ENCODE data around the gene UROS. TPM values are rescaled to one million over a fixed set of nuclear protein-coding genes. Genes with fewer than 3 reads are reported as not detected.

Gene UROS
- polyA plus RNA-seq, 1 of the 3 experiments (the other 2 are of a cell fraction), result 49.2 TPM

DNA sequence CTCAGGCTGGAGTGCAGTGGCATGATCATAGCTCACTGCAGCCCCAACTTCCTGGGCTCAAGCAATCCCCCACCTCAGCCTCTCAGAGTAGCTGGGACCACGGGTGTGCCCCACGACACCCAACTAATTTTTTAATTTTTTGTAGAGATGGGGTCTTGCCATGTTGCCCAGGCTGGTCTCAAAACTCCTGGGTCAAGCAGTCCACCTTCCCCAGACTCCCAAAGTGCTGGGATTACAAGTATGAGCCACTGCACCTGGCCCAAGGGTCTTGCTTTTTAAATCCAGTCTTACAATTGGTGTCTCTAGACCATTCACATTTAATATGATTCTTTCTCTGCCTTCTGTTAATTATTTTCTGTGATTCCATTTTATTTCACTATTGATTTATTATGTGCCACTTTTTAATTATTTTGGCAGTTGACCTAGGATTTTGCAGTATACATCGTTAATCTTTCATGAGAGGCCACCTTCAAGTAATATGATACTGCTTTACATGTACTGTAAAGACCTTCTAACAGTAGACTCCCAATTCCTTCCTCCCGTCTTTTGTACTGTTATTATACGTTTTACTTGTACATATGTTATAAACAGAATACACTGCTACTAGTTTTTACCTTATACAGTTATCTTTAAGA is 66.1 kb downstream of the UROS start:
- CTCF ChIA-PET, result no interaction called here
- H3K36me3 ChIP-seq (replicated peaks in 1 of 2; ENCODE audit: control insufficient read depth in 1 of 2, insufficient read depth in 2 of 2, low read length in 1 of 2), result peaks cover 75 to 89% of the 10 kb centered on the region in 2 experiments

More for the DNA sequence above, 66.1 kb downstream of the UROS start:
- Histone ChIP-seq H4K20me1 (ENCODE audit: insufficient read depth) (no peaks in the 10 kb centered on the region), H3K9me2 (no peaks in the 10 kb centered on the region), H3K79me2 (ENCODE audit: insufficient read depth) (no peaks in the 10 kb centered on the region; the same call in 1 of the 2 replicates), H3K9me3 (no peaks in the 10 kb centered on the region), H3F3A (replicated peaks; ENCODE audit: insufficient read depth) (no peaks in the 10 kb centered on the region), H3K4me3 (ENCODE audit: low read depth in 2 of 2, low read length in 1 of 2) (no peak overlapping the region), H3K4me2 (no peak overlapping the region), H2AFZ (ENCODE audit: low read depth) (no peak overlapping the region), H3K9ac (no peak overlapping the region), H3K27ac (ENCODE audit: low read depth in 2 of 2, low read length in 1 of 2) (no peak overlapping the region), H3K27me3 (ENCODE audit: insufficient read depth) (no peaks in the 10 kb centered on the region), H3K4me1 (ENCODE audit: control insufficient read depth in 1 of 2, insufficient read depth in 2 of 2, low read depth in 1 of 2, low read length in 1 of 2) (no peaks in the 10 kb centered on the region)
- POLR2A ChIA-PET, result interaction anchor here (0.6 kb wide), 1 partner anchor 897 kb away, joined by 5 read pairs; no protein-coding TSS in a partner anchor
- 91% methylated on average over 5 of the region's 5 CpGs for WGBS (ENCODE audit: low lambda C conversion rate)
- TF ChIP-seq FOXM1 (IDR thresholded peaks at IDR 0.05; ENCODE audit: low read depth) (no peak), MEF2A (IDR thresholded peaks at IDR 0.05; ENCODE audit: borderline replicate concordance, low read depth) (no peak), TEAD4 (IDR thresholded peaks at IDR 0.05; ENCODE audit: borderline replicate concordance, insufficient read depth) (no peak), RAD21 (IDR thresholded peaks at IDR 0.05; ENCODE audit: low read length) (no peak), GABPA (IDR thresholded peaks at IDR 0.05; ENCODE audit: low read depth) (no peak), GATA2 (CRISPR knock-in tag; IDR thresholded peaks at IDR 0.05) (no peak), RCOR1 (IDR thresholded peaks at IDR 0.05; ENCODE audit: low read length) (no peak), SMC3 (IDR thresholded peaks at IDR 0.05; ENCODE audit: low read depth, low read length) (no peak), SIN3A (IDR thresholded peaks at IDR 0.05; ENCODE audit: borderline replicate concordance, low read depth, low read length) (no peak), RXRA (IDR thresholded peaks at IDR 0.05; ENCODE audit: borderline replicate concordance, low read depth) (no peak), RFX5 (IDR thresholded peaks at IDR 0.05; ENCODE audit: low read length) (no peak), FOSL2 (IDR thresholded peaks at IDR 0.05; ENCODE audit: borderline replicate concordance, low read depth) (no peak), ELF1 (IDR thresholded peaks at IDR 0.05) (no peak)
- TF ChIP-seq, protein P1, sequence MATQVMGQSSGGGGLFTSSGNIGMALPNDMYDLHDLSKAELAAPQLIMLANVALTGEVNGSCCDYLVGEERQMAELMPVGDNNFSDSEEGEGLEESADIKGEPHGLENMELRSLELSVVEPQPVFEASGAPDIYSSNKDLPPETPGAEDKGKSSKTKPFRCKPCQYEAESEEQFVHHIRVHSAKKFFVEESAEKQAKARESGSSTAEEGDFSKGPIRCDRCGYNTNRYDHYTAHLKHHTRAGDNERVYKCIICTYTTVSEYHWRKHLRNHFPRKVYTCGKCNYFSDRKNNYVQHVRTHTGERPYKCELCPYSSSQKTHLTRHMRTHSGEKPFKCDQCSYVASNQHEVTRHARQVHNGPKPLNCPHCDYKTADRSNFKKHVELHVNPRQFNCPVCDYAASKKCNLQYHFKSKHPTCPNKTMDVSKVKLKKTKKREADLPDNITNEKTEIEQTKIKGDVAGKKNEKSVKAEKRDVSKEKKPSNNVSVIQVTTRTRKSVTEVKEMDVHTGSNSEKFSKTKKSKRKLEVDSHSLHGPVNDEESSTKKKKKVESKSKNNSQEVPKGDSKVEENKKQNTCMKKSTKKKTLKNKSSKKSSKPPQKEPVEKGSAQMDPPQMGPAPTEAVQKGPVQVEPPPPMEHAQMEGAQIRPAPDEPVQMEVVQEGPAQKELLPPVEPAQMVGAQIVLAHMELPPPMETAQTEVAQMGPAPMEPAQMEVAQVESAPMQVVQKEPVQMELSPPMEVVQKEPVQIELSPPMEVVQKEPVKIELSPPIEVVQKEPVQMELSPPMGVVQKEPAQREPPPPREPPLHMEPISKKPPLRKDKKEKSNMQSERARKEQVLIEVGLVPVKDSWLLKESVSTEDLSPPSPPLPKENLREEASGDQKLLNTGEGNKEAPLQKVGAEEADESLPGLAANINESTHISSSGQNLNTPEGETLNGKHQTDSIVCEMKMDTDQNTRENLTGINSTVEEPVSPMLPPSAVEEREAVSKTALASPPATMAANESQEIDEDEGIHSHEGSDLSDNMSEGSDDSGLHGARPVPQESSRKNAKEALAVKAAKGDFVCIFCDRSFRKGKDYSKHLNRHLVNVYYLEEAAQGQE (IDR thresholded peaks at IDR 0.05; ENCODE audit: low read depth, low read length), result no peak
- TF ChIP-seq, protein P2, sequence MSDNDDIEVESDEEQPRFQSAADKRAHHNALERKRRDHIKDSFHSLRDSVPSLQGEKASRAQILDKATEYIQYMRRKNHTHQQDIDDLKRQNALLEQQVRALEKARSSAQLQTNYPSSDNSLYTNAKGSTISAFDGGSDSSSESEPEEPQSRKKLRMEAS (IDR thresholded peaks at IDR 0.05; ENCODE audit: low read depth), result no peak
- TF ChIP-seq, protein P3, sequence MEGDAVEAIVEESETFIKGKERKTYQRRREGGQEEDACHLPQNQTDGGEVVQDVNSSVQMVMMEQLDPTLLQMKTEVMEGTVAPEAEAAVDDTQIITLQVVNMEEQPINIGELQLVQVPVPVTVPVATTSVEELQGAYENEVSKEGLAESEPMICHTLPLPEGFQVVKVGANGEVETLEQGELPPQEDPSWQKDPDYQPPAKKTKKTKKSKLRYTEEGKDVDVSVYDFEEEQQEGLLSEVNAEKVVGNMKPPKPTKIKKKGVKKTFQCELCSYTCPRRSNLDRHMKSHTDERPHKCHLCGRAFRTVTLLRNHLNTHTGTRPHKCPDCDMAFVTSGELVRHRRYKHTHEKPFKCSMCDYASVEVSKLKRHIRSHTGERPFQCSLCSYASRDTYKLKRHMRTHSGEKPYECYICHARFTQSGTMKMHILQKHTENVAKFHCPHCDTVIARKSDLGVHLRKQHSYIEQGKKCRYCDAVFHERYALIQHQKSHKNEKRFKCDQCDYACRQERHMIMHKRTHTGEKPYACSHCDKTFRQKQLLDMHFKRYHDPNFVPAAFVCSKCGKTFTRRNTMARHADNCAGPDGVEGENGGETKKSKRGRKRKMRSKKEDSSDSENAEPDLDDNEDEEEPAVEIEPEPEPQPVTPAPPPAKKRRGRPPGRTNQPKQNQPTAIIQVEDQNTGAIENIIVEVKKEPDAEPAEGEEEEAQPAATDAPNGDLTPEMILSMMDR (IDR thresholded peaks at IDR 0.05), result no peak
- DNase-seq, result no peak
